GM23338 (cell line): Measurements from ENCODE around the gene EPHB6. TPM values are rescaled to one million over a fixed set of nuclear protein-coding genes. Genes with fewer than 3 reads are reported as not detected.

Source experiments
- ATAC-seq: fragments of 200-7000 bp; cut with Tn5 transposase; 3 replicates; pipeline ENCODE4 v1.9.1; 2020
- DNase-seq: peaks from one replicate; pipeline ENCODE4 v3.0.0-alpha.2; 2015; ENCODE audit warnings: low spot score
- H2AFZ ChIP-seq: fragments of 200-600 bp; sonication (generic); 2 replicates; pipeline ENCODE4 v1.8.0; 2016; ENCODE audit warnings: antibody characterized with exemption, mild to moderate bottlenecking, moderate library complexity
- H3F3A ChIP-seq: fragments of 200-600 bp; sonication (generic); replicated peaks from 2 replicates; pipeline ENCODE4 v1.8.0; 2017; ENCODE audit warnings: antibody characterized with exemption, mixed run types, low read depth
- H3K27ac ChIP-seq: fragments of 200-600 bp; sonication (generic); 2 replicates; pipeline ENCODE4 v1.6.1; 2016; ENCODE audit warnings: low read depth
- H3K27me3 ChIP-seq: fragments of 200-600 bp; sonication (generic); 2 replicates; pipeline ENCODE4 v1.8.0; 2016; ENCODE audit warnings: mild to moderate bottlenecking, mixed run types, moderate library complexity; ENCODE audit not compliant: insufficient read depth
- H3K36me3 ChIP-seq: fragments of 200-600 bp; sonication (generic); 2 replicates; pipeline ENCODE4 v1.8.0; 2016; ENCODE audit warnings: mild to moderate bottlenecking; ENCODE audit not compliant: insufficient read depth
- H3K4me1 ChIP-seq: fragments of 200-600 bp; sonication (generic); 2 replicates; pipeline ENCODE4 v1.8.0; 2016; ENCODE audit warnings: mild to moderate bottlenecking, moderate library complexity; ENCODE audit not compliant: insufficient read depth
- H3K4me2 ChIP-seq: fragments of 200-600 bp; sonication (generic); 2 replicates; pipeline ENCODE4 v1.7.1; 2017; ENCODE audit warnings: mixed run types
- H3K4me3 ChIP-seq: fragments of 200-600 bp; sonication (generic); 2 replicates; pipeline ENCODE4 v1.6.1; 2016; ENCODE audit warnings: mixed run types
- H3K79me2 ChIP-seq: fragments of 200-600 bp; sonication (generic); replicated peaks from 2 replicates; pipeline ENCODE4 v1.8.0; 2017; ENCODE audit warnings: mild to moderate bottlenecking; ENCODE audit not compliant: insufficient read depth
- H3K9me2 ChIP-seq: fragments of 200-600 bp; sonication (generic); 2 replicates; pipeline ENCODE4 v1.8.0; 2017; ENCODE audit not compliant: insufficient read depth
- H4K20me1 ChIP-seq: fragments of 200-600 bp; sonication (generic); replicated peaks from 2 replicates; pipeline ENCODE4 v1.8.0; 2017; ENCODE audit warnings: mild to moderate bottlenecking; ENCODE audit not compliant: insufficient read depth
- H3K27ac Mint-ChIP-seq: 2 replicates; pipeline ENCODE4 v1.8.0; 2020; ENCODE audit warnings: inconsistent platforms, mild to moderate bottlenecking, moderate library complexity, mixed read lengths
- H3K27me3 Mint-ChIP-seq: 3 replicates; pipeline ENCODE4 v1.8.0; 2022; ENCODE audit warnings: low read depth, mild to moderate bottlenecking, moderate library complexity, mixed read lengths, inconsistent platforms; ENCODE audit not compliant: insufficient read depth, poor library complexity
- H3K36me3 Mint-ChIP-seq: 3 replicates; pipeline ENCODE4 v1.8.0; 2021; ENCODE audit warnings: low read depth, mild to moderate bottlenecking, inconsistent platforms, moderate library complexity, mixed read lengths
- H3K4me1 Mint-ChIP-seq: 3 replicates; pipeline ENCODE4 v1.8.0; 2020; ENCODE audit warnings: mild to moderate bottlenecking, inconsistent platforms, mixed read lengths
- H3K4me3 Mint-ChIP-seq: 3 replicates; pipeline ENCODE4 v1.8.0; 2021; ENCODE audit warnings: moderate library complexity, mild to moderate bottlenecking, inconsistent platforms, mixed read lengths
- H3K9me3 Mint-ChIP-seq: 3 replicates; pipeline ENCODE4 v1.8.0; 2020; ENCODE audit warnings: moderate library complexity, mild to moderate bottlenecking, inconsistent platforms, mixed read lengths
- CREB1 ChIP-seq: fragments of 250-450 bp; sonication (Bioruptor Pico); IDR thresholded peaks from 2 replicates; pipeline ENCODE4 v1.5.0; 2020; ENCODE audit warnings: low read depth, mild to moderate bottlenecking, moderate library complexity
- EZH2 ChIP-seq: fragments of 200-600 bp; sonication (generic); IDR thresholded peaks from one replicate; pipeline ENCODE4 v1.8.0; 2017; ENCODE audit warnings: antibody characterized with exemption, mild to moderate bottlenecking, low read depth; ENCODE audit not compliant: unreplicated experiment
- EZH2phosphoT487 ChIP-seq: fragments of 200-600 bp; sonication (generic); IDR thresholded peaks from one replicate; pipeline ENCODE4 v1.8.1; 2018; ENCODE audit warnings: antibody characterized with exemption; ENCODE audit not compliant: unreplicated experiment
- JUNB ChIP-seq: IDR thresholded peaks from one replicate; pipeline ENCODE4 v1.6.1; 2016; ENCODE audit warnings: antibody characterized with exemption; ENCODE audit not compliant: unreplicated experiment
- NANOG ChIP-seq: IDR thresholded peaks from 2 replicates; pipeline ENCODE4 v1.6.1; 2016; ENCODE audit warnings: antibody characterized with exemption, borderline replicate concordance
- POLR2AphosphoS5 ChIP-seq: IDR thresholded peaks from 2 replicates; pipeline ENCODE4 v1.6.1; 2016; ENCODE audit warnings: antibody characterized with exemption, low read depth
- STAT1 ChIP-seq: IDR thresholded peaks from one replicate; pipeline ENCODE4 v1.6.1; 2016; ENCODE audit warnings: antibody characterized with exemption; ENCODE audit not compliant: unreplicated experiment
- ZNF114 ChIP-seq: fragments of 250-450 bp; sonication (Bioruptor Pico); IDR thresholded peaks from 2 replicates; pipeline ENCODE4 v1.5.0; 2020; ENCODE audit warnings: mild to moderate bottlenecking, moderate library complexity
- ZNF331 ChIP-seq: fragments of 250-450 bp; sonication (Bioruptor Pico); IDR thresholded peaks from 2 replicates; pipeline ENCODE4 v1.5.0; 2020; ENCODE audit warnings: low read depth, mild to moderate bottlenecking, moderate library complexity
- polyA plus RNA-seq: library from polyadenylated mRNA; unstranded; fragments of >200 nt; fragmentation: Nextera tagmentation; extraction: Ambion mirVana; gene quantifications from 2 replicates; pipeline ENCODE4 v1.2.1, GENCODE V29; 2016
- total RNA-seq: library from RNA; depleted of rRNA; stranded (reverse); fragments of >200 nt; shearing (Covaris generic); gene quantifications from 2 replicates; pipeline ENCODE4 v1.2.3, GENCODE V29; 2014
- TF ChIP-seq, protein P1 (sequence below): IDR thresholded peaks from 2 replicates; pipeline ENCODE4 v1.6.1; 2016; ENCODE audit warnings: antibody characterized with exemption
- TF ChIP-seq, protein P2 (sequence below): fragments of 250-450 bp; sonication (Bioruptor Pico); IDR thresholded peaks from 2 replicates; pipeline ENCODE4 v1.5.0; 2020; ENCODE audit warnings: mild to moderate bottlenecking, moderate library complexity
- TF ChIP-seq, protein P3 (sequence below), 2 experiments: fragments of 200-600 bp in 1 of 2; sonication (generic) in 1 of 2; conservative IDR thresholded peaks; 2 replicates each; pipeline versions ENCODE4 v1.5.1 to v1.6.1; 2016 to 2017; ENCODE audit warnings: antibody characterized with exemption in 2 of 2, low read depth in 2 of 2, mild to moderate bottlenecking in 2 of 2, moderate library complexity in 1 of 2

The EPHB6 gene
- total and polyA plus RNA-seq, 2 experiments from 2014 or later, result 20.8 to 27.5 TPM

DNA sequence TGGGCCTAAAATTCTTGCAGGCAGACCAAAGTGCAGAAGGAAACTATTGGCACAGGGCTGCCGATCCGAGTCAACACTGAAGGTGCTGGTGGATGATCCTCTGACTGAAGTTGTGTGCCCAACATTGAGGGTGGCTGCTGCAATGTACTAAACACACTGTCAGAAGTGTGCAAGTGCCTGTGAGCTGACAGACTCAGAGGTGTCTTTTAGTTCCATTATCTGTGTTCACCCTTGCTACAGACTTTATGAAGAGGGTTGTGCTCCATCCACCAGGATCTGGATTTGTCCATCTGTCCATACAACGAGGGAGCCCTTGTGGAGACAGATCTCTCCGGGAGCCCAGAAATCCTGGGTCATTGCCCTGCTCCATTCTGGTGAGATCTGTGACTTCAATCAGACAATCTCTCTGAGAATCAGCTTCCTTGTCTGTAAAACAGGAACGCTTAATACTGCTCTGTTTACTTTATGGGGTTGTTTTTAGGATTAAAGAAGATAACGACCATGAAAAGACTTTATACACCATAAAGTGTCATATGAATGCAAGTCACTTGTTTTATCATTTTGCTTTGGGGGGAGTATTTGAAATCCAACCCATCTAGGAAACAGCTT, 40.2 kb downstream of the EPHB6 start (continued):
- TF ChIP-seq, protein P1, sequence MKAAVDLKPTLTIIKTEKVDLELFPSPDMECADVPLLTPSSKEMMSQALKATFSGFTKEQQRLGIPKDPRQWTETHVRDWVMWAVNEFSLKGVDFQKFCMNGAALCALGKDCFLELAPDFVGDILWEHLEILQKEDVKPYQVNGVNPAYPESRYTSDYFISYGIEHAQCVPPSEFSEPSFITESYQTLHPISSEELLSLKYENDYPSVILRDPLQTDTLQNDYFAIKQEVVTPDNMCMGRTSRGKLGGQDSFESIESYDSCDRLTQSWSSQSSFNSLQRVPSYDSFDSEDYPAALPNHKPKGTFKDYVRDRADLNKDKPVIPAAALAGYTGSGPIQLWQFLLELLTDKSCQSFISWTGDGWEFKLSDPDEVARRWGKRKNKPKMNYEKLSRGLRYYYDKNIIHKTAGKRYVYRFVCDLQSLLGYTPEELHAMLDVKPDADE, result no peak
- no peak for TF ChIP-seq JUNB
- TF ChIP-seq ZNF114 (CRISPR knock-in tag), result no peak

DNA sequence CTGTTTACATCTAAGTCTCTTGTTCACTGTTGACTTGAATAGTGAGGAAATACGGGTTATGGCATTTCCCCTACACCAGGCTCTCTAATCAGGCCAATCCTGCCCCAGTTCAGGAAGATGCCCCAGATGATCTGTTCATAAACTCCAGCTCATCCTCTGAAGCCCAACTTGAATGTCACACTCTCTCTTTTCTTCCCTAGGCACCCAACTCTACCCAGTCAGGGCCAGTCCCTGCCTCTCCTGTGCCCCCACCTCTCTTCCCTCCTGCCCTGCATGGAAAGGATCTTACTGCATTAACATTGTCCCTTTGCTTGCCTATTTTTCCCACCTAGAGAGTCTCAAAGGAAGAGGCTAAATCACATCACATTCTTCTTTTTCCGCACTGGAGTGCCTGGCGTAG, 41.3 kb downstream of the EPHB6 start:
- H3K79me2 ChIP-seq, result no peaks in the 10 kb centered on the region
- no peak overlapping the region for H3K27ac Mint-ChIP-seq
- no peak overlapping the region for H2AFZ ChIP-seq
- no peaks in the 10 kb centered on the region for H4K20me1 ChIP-seq
- no peak overlapping the region for H3K4me3 Mint-ChIP-seq
- no peak overlapping the region for H3K4me3 ChIP-seq
- H3K9me2 ChIP-seq, result no peaks in the 10 kb centered on the region
- H3K27me3 Mint-ChIP-seq, result peaks cover 3% of the 10 kb centered on the region
- H3K4me1 Mint-ChIP-seq, result peaks cover 5% of the 10 kb centered on the region
- ATAC-seq (no peak), DNase-seq (no peak)
- no peak overlapping the region for H3K4me2 ChIP-seq
- no peaks in the 10 kb centered on the region; the same call in 2 of the 3 replicates for H3K36me3 Mint-ChIP-seq
- no peak overlapping the region for H3K27ac ChIP-seq
- no peaks in the 10 kb centered on the region for H3K36me3 ChIP-seq
- H3F3A ChIP-seq, result no peaks in the 10 kb centered on the region
- no peaks in the 10 kb centered on the region for H3K27me3 ChIP-seq
- H3K4me1 ChIP-seq, result no peaks in the 10 kb centered on the region
- peaks cover under 1% of the 10 kb centered on the region; the same call in 1 of the 3 replicates for H3K9me3 Mint-ChIP-seq
- TF ChIP-seq, protein P1, result no peak
- TF ChIP-seq ZNF331 (CRISPR knock-in tag), result no peak
- no peak for TF ChIP-seq STAT1
- TF ChIP-seq POLR2AphosphoS5, result no peak
- TF ChIP-seq, protein P2, sequence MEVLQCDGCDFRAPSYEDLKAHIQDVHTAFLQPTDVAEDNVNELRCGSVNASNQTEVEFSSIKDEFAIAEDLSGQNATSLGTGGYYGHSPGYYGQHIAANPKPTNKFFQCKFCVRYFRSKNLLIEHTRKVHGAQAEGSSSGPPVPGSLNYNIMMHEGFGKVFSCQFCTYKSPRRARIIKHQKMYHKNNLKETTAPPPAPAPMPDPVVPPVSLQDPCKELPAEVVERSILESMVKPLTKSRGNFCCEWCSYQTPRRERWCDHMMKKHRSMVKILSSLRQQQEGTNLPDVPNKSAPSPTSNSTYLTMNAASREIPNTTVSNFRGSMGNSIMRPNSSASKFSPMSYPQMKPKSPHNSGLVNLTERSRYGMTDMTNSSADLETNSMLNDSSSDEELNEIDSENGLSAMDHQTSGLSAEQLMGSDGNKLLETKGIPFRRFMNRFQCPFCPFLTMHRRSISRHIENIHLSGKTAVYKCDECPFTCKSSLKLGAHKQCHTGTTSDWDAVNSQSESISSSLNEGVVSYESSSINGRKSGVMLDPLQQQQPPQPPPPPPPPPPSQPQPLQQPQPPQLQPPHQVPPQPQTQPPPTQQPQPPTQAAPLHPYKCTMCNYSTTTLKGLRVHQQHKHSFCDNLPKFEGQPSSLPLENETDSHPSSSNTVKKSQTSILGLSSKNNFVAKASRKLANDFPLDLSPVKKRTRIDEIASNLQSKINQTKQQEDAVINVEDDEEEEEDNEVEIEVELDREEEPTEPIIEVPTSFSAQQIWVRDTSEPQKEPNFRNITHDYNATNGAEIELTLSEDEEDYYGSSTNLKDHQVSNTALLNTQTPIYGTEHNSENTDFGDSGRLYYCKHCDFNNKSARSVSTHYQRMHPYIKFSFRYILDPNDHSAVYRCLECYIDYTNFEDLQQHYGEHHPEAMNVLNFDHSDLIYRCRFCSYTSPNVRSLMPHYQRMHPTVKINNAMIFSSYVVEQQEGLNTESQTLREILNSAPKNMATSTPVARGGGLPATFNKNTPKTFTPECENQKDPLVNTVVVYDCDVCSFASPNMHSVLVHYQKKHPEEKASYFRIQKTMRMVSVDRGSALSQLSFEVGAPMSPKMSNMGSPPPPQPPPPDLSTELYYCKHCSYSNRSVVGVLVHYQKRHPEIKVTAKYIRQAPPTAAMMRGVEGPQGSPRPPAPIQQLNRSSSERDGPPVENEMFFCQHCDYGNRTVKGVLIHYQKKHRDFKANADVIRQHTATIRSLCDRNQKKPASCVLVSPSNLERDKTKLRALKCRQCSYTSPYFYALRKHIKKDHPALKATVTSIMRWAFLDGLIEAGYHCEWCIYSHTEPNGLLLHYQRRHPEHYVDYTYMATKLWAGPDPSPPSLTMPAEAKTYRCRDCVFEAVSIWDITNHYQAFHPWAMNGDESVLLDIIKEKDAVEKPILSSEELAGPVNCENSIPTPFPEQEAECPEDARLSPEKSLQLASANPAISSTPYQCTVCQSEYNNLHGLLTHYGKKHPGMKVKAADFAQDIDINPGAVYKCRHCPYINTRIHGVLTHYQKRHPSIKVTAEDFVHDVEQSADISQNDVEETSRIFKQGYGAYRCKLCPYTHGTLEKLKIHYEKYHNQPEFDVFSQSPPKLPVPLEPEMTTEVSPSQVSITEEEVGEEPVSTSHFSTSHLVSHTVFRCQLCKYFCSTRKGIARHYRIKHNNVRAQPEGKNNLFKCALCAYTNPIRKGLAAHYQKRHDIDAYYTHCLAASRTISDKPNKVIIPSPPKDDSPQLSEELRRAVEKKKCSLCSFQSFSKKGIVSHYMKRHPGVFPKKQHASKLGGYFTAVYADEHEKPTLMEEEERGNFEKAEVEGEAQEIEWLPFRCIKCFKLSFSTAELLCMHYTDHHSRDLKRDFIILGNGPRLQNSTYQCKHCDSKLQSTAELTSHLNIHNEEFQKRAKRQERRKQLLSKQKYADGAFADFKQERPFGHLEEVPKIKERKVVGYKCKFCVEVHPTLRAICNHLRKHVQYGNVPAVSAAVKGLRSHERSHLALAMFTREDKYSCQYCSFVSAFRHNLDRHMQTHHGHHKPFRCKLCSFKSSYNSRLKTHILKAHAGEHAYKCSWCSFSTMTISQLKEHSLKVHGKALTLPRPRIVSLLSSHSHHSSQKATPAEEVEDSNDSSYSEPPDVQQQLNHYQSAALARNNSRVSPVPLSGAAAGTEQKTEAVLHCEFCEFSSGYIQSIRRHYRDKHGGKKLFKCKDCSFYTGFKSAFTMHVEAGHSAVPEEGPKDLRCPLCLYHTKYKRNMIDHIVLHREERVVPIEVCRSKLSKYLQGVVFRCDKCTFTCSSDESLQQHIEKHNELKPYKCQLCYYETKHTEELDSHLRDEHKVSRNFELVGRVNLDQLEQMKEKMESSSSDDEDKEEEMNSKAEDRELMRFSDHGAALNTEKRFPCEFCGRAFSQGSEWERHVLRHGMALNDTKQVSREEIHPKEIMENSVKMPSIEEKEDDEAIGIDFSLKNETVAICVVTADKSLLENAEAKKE, result no peak
- TF ChIP-seq NANOG, result no peak
- TF ChIP-seq EZH2phosphoT487, result no peak
- no peak for TF ChIP-seq JUNB
- TF ChIP-seq EZH2, result no peak
- TF ChIP-seq CREB1 (CRISPR knock-in tag), result no peak
- TF ChIP-seq, protein P3, sequence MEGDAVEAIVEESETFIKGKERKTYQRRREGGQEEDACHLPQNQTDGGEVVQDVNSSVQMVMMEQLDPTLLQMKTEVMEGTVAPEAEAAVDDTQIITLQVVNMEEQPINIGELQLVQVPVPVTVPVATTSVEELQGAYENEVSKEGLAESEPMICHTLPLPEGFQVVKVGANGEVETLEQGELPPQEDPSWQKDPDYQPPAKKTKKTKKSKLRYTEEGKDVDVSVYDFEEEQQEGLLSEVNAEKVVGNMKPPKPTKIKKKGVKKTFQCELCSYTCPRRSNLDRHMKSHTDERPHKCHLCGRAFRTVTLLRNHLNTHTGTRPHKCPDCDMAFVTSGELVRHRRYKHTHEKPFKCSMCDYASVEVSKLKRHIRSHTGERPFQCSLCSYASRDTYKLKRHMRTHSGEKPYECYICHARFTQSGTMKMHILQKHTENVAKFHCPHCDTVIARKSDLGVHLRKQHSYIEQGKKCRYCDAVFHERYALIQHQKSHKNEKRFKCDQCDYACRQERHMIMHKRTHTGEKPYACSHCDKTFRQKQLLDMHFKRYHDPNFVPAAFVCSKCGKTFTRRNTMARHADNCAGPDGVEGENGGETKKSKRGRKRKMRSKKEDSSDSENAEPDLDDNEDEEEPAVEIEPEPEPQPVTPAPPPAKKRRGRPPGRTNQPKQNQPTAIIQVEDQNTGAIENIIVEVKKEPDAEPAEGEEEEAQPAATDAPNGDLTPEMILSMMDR (conservative IDR thresholded peaks at IDR 0.05; ENCODE audit: low read depth in 2 of 2), result no peak
